ENCODE measurements around the gene CACNG1. TPM values are rescaled to one million over a fixed set of nuclear protein-coding genes. Genes with fewer than 3 reads are reported as not detected.

Gene CACNG1
- total RNA-seq, 2 experiments from 2014 or later = not detected

GRCh38 chr17:67063141-67063540 lies 18.8 kb downstream of the CACNG1 start:
- Histone ChIP-seq H3K27ac (ENCODE audit: low read depth, low read length, poor library complexity, severe bottlenecking) (no peak overlapping the region), H3K79me2 (ENCODE audit: insufficient read depth, low read depth, low read length) (no peaks in the 10 kb centered on the region), H3K36me3 (ENCODE audit: insufficient read depth, low read length) (no peaks in the 10 kb centered on the region), H3K9me3 (ENCODE audit: low read length) (no peaks in the 10 kb centered on the region), H3K4me3 (ENCODE audit: low read depth, low read length, poor library complexity, severe bottlenecking) (no peak overlapping the region), H3K4me2 (ENCODE audit: low read length) (no peak overlapping the region), H3K9me2 (ENCODE audit: insufficient read depth, low read length) (no peaks in the 10 kb centered on the region), H2AFZ (ENCODE audit: low read length) (no peak overlapping the region), H4K20me1 (ENCODE audit: insufficient read depth, low read length) (no peaks in the 10 kb centered on the region), H3K4me1 (ENCODE audit: insufficient read depth, low read length, poor library complexity, severe bottlenecking) (no peaks in the 10 kb centered on the region)
- BruUV-seq (replicated peaks) = no TSS peak
- TF ChIP-seq CTCF (conservative IDR thresholded peaks at IDR 0.05; ENCODE audit: low read length) (no peak), EZH2phosphoT487 (IDR thresholded peaks at IDR 0.05; ENCODE audit: borderline replicate concordance, low read depth, low read length) (no peak)
- ChIA-PET POLR2A (interaction anchor here (0.7 kb wide), 1 partner anchor 872 kb away, joined by 4 read pairs; no protein-coding TSS in a partner anchor), CTCF (ENCODE audit: unreplicated experiment) (no interaction called here)
- intact Hi-C loops (cut with micrococcal nuclease; ENCODE audit: unreplicated experiment) = no loop called here
- no peak for DNase-seq (ENCODE audit: low spot score)

- CTCF ChIA-PET (ENCODE audit: unreplicated experiment) = no interaction called here
- POLR2A ChIA-PET = interaction anchor here (0.5 to 4.3 kb wide), 5 partner anchors 11 to 464 kb away, joined by 3 to 14 read pairs (median 3); no protein-coding TSS in a partner anchor
- Histone ChIP-seq H2AFZ (ENCODE audit: low read length) (no peak overlapping the region), H3K79me2 (ENCODE audit: insufficient read depth, low read depth, low read length) (no peaks in the 10 kb centered on the region), H3K9me2 (ENCODE audit: insufficient read depth, low read length) (no peaks in the 10 kb centered on the region), H3K27ac (ENCODE audit: low read depth, low read length, poor library complexity, severe bottlenecking) (no peak overlapping the region), H3K4me2 (ENCODE audit: low read length) (no peak overlapping the region), H3K4me3 (ENCODE audit: low read depth, low read length, poor library complexity, severe bottlenecking) (no peak overlapping the region), H3K36me3 (ENCODE audit: insufficient read depth, low read length) (no peaks in the 10 kb centered on the region), H4K20me1 (ENCODE audit: insufficient read depth, low read length) (no peaks in the 10 kb centered on the region), H3K4me1 (ENCODE audit: insufficient read depth, low read length, poor library complexity, severe bottlenecking) (no peaks in the 10 kb centered on the region), H3K9me3 (ENCODE audit: low read length) (no peaks in the 10 kb centered on the region)
- intact Hi-C loops (cut with micrococcal nuclease; ENCODE audit: unreplicated experiment) = no loop called here
- no peak for DNase-seq (ENCODE audit: low spot score)
- no TSS peak for BruUV-seq (replicated peaks)
- TF ChIP-seq CTCF (conservative IDR thresholded peaks at IDR 0.05; ENCODE audit: low read length) (no peak), EZH2phosphoT487 (IDR thresholded peaks at IDR 0.05; ENCODE audit: borderline replicate concordance, low read depth, low read length) (no peak)
These were observed 22.4 kb downstream of the CACNG1 start for GRCh38 chr17:67066717-67067116.

GRCh38 chr17:67067571-67068482 lies 23.5 kb downstream of the CACNG1 start:
- no peak overlapping the region for H2AFZ ChIP-seq (ENCODE audit: low read length)
- H3K79me2 ChIP-seq (ENCODE audit: insufficient read depth, low read depth, low read length) = no peaks in the 10 kb centered on the region
- no peak overlapping the region for H3K4me2 ChIP-seq (ENCODE audit: low read length)
- no peaks in the 10 kb centered on the region for H4K20me1 ChIP-seq (ENCODE audit: insufficient read depth, low read length)
- H3K4me3 ChIP-seq (ENCODE audit: low read depth, low read length, poor library complexity, severe bottlenecking) = no peak overlapping the region
- intact Hi-C loops (cut with micrococcal nuclease; ENCODE audit: unreplicated experiment) = no loop called here
- no peak for TF ChIP-seq EZH2phosphoT487 (IDR thresholded peaks at IDR 0.05; ENCODE audit: borderline replicate concordance, low read depth, low read length)
- TF ChIP-seq CTCF (conservative IDR thresholded peaks at IDR 0.05; ENCODE audit: low read length) = no peak
- CTCF ChIA-PET (ENCODE audit: unreplicated experiment) = no interaction called here
- no peaks in the 10 kb centered on the region for H3K4me1 ChIP-seq (ENCODE audit: insufficient read depth, low read length, poor library complexity, severe bottlenecking)
- no TSS peak for BruUV-seq (replicated peaks)
- no peak overlapping the region for H3K27ac ChIP-seq (ENCODE audit: low read depth, low read length, poor library complexity, severe bottlenecking)
- H3K36me3 ChIP-seq (ENCODE audit: insufficient read depth, low read length) = no peaks in the 10 kb centered on the region
- H3K9me2 ChIP-seq (ENCODE audit: insufficient read depth, low read length) = no peaks in the 10 kb centered on the region
- POLR2A ChIA-PET = interaction anchor here (0.6 to 4.3 kb wide), 3 partner anchors 9 to 13 kb away, joined by 3 to 14 read pairs (median 4); no protein-coding TSS in a partner anchor
- DNase-seq (ENCODE audit: low spot score) = no peak
- no peaks in the 10 kb centered on the region for H3K9me3 ChIP-seq (ENCODE audit: low read length)

All from OCI-LY7 (cell line).